ENCODE results near the gene ACTA2. TPM values are rescaled to one million over a fixed set of nuclear protein-coding genes. Genes with fewer than 3 reads are reported as not detected.

Gene ACTA2
- polyA plus RNA-seq, 1 of the 3 experiments (the other 2 are of a cell fraction), result 130 TPM

DNA sequence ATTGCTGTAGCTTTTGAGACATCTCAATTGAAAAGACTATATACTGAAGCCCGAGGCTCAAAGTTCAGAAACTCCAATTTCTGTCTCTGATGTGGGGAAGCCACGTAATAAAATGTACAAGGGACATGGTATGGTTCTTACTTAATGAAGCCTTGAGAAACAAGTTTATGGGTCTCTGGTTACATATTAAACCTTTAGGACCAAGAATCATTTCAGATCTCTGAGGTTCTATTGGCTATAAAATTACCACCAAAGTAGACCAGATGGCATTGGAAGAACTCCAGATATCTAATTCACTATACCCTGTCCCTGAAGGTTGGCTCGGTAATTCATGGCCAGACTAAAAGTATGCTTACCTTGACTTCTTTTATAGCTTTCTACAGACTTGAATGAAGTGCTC is 48.9 kb downstream of the ACTA2 start:
- ChIA-PET CTCF (interaction anchor here (1.5 kb wide), 1 partner anchor 31 kb away, joined by 3 read pairs; no protein-coding TSS in a partner anchor), POLR2A (no interaction called here)
- Histone ChIP-seq H2AFZ (ENCODE audit: low read depth) (no peak overlapping the region), H3K27ac (ENCODE audit: low read depth in 2 of 2, low read length in 1 of 2) (no peak overlapping the region), H3K4me3 (ENCODE audit: low read depth in 2 of 2, low read length in 1 of 2) (no peak overlapping the region), H3K4me1 (ENCODE audit: control insufficient read depth in 1 of 2, insufficient read depth in 2 of 2, low read depth in 1 of 2, low read length in 1 of 2) (peaks cover 2 to 19% of the 10 kb centered on the region in 2 experiments; a peak in 3 of 4 replicates), H3K9me3 (no peaks in the 10 kb centered on the region), H4K20me1 (ENCODE audit: insufficient read depth) (no peaks in the 10 kb centered on the region), H3K4me2 (no peak overlapping the region), H3K79me2 (ENCODE audit: insufficient read depth) (peaks cover 20% of the 10 kb centered on the region), H3K36me3 (replicated peaks in 1 of 2; ENCODE audit: control insufficient read depth in 1 of 2, insufficient read depth in 2 of 2, low read length in 1 of 2) (peaks cover 50 to 61% of the 10 kb centered on the region in 2 experiments), H3K27me3 (ENCODE audit: insufficient read depth) (no peaks in the 10 kb centered on the region), H3K9me2 (no peaks in the 10 kb centered on the region), H3K9ac (no peak overlapping the region), H3F3A (replicated peaks; ENCODE audit: insufficient read depth) (peaks cover 27% of the 10 kb centered on the region)
- 81% methylated on average over 3 of the region's 3 CpGs for WGBS (ENCODE audit: low lambda C conversion rate)
- DNase-seq, result no peak
- TF ChIP-seq FOXJ3 (CRISPR knock-in tag; IDR thresholded peaks at IDR 0.05) (no peak), GABPA (IDR thresholded peaks at IDR 0.05; ENCODE audit: low read depth) (no peak), NFIC (IDR thresholded peaks at IDR 0.05; ENCODE audit: borderline replicate concordance) (no peak)
- TF ChIP-seq, protein P1, sequence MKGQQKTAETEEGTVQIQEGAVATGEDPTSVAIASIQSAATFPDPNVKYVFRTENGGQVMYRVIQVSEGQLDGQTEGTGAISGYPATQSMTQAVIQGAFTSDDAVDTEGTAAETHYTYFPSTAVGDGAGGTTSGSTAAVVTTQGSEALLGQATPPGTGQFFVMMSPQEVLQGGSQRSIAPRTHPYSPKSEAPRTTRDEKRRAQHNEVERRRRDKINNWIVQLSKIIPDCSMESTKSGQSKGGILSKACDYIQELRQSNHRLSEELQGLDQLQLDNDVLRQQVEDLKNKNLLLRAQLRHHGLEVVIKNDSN (IDR thresholded peaks at IDR 0.05; ENCODE audit: borderline replicate concordance, low read depth), result no peak

DNA sequence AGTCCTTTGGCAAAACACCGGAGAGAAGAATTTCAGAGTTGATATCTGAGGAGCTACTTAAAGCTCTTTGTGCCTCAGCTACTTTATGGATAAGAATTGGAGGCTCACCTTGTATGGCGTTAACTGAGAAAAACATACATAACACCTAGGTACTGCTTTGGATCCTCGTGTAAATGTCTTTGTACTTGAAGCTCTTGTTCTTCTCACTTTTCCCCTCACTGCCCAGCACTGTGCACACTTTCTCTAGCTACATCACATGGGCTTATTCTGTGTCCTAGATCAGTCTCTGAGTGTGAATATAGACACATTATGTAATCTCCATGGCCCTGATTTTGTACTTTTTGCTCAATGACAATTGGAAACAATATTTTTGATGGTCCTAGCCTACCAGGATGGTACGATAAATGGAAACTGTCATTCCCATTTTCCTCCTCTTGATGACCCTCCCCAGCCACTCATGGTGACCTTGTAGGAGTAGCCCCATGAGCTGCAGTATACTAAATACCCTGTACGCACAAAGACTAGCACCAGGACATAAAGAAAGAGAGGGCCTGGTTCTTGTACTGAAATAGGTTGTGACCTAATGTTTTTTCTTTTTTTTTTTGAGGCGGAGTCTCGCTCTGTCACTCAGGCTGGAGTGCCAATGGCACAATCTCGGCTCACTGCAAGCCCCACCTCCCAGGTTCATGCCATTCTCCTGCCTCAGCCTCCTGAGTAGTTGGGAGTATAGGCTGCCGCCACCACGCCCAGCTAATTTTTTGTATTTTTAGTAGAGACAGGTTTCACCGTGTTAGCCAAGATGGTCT is 50.4 kb downstream of the ACTA2 start:
- DNase-seq, result no peak
- H3K9me2 ChIP-seq, result no peaks in the 10 kb centered on the region
- no peak overlapping the region for H3K9ac ChIP-seq
- no peaks in the 10 kb centered on the region for H3K9me3 ChIP-seq
- peaks cover 11 to 30% of the 10 kb centered on the region in 2 experiments; a peak in 3 of 4 replicates for H3K4me1 ChIP-seq (ENCODE audit: control insufficient read depth in 1 of 2, insufficient read depth in 2 of 2, low read depth in 1 of 2, low read length in 1 of 2)
- no peaks in the 10 kb centered on the region for H3K27me3 ChIP-seq (ENCODE audit: insufficient read depth)
- CTCF ChIA-PET, result interaction anchor here (1.2 to 1.5 kb wide), 4 partner anchors 10 to 32 kb away, joined by 3 to 4 read pairs (median 3); no protein-coding TSS in a partner anchor
- H3K36me3 ChIP-seq (replicated peaks in 1 of 2; ENCODE audit: control insufficient read depth in 1 of 2, insufficient read depth in 2 of 2, low read length in 1 of 2), result peaks cover 40 to 46% of the 10 kb centered on the region in 2 experiments
- no peak overlapping the region for H2AFZ ChIP-seq (ENCODE audit: low read depth)
- WGBS (ENCODE audit: low lambda C conversion rate), result 90% methylated on average over 11 of the region's 11 CpGs
- peak overlapping the region; percentile 19 to 69 for H3K27ac ChIP-seq (ENCODE audit: low read depth in 2 of 2, low read length in 1 of 2)
- peaks cover 27% of the 10 kb centered on the region for H3F3A ChIP-seq (replicated peaks; ENCODE audit: insufficient read depth)
- 0 out of 2 replicates have a peak overlapping the region, but pooled peaks have one; percentile 3 for H3K4me2 ChIP-seq
- TF ChIP-seq TCF12 (IDR thresholded peaks at IDR 0.05) (no peak), MEF2A (IDR thresholded peaks at IDR 0.05; ENCODE audit: borderline replicate concordance, low read depth) (no peak)
- no peaks in the 10 kb centered on the region for H4K20me1 ChIP-seq (ENCODE audit: insufficient read depth)
- POLR2A ChIA-PET, result no interaction called here
- no peak overlapping the region for H3K4me3 ChIP-seq (ENCODE audit: low read depth in 2 of 2, low read length in 1 of 2)
- peaks cover 34% of the 10 kb centered on the region for H3K79me2 ChIP-seq (ENCODE audit: insufficient read depth)

DNA sequence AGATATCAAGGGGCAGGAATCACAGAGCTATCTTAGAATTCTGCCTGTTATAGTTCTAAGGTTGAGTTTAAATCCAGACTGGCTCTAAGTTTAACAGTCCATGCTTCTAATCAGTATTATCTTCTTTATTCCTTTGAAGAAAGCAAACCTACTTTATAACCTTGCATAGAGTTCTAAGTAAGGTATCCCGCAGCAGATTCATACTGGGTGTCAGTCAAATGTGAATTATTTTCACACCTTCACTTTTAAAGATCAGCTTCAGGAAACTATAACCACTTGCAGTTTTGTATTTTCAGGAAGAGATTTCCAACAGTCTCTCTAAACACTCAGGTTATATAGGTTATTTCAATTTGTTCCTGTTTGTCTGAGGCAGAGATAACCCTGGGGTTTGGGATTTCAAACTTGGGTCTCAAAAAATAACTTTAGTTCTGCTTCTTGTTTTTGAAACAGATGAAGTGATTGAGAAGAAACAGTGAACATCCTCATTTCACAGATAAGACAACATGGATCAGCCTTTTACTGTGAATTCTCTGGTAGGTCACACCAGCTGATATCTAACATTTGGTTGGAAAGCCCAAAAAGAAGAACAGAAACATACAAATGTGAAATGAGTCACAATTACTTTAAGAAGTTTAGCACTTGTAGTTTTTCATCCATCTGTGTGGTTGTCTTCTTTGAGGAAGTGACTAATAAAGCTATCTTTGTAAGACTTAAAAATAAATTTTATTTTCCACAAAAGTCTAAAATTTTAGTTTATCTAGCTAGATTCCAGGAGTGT is 51.2 kb downstream of the ACTA2 start:
- H3K9me3 ChIP-seq, result no peaks in the 10 kb centered on the region
- H3K4me2 ChIP-seq, result 0 out of 2 replicates have a peak overlapping the region, but pooled peaks have one; percentile 3
- no peaks in the 10 kb centered on the region for H3K27me3 ChIP-seq (ENCODE audit: insufficient read depth)
- peaks cover 38% of the 10 kb centered on the region for H3K79me2 ChIP-seq (ENCODE audit: insufficient read depth)
- H2AFZ ChIP-seq (ENCODE audit: low read depth), result no peak overlapping the region
- no peak overlapping the region for H3K4me3 ChIP-seq (ENCODE audit: low read depth in 2 of 2, low read length in 1 of 2)
- no peaks in the 10 kb centered on the region for H3K9me2 ChIP-seq
- no peak for DNase-seq
- peak overlapping the region; percentile 39 to 69; a peak in 3 of 4 replicates for H3K27ac ChIP-seq (ENCODE audit: low read depth in 2 of 2, low read length in 1 of 2)
- H4K20me1 ChIP-seq (ENCODE audit: insufficient read depth), result no peaks in the 10 kb centered on the region
- ChIA-PET CTCF (interaction anchor here (1.2 to 1.4 kb wide), 4 partner anchors 11 to 31 kb away, joined by 3 to 6 read pairs (median 4); no protein-coding TSS in a partner anchor), POLR2A (no interaction called here)
- 94% methylated on average over 1 of the region's 1 CpG for WGBS (ENCODE audit: low lambda C conversion rate)
- no peak overlapping the region for H3K9ac ChIP-seq
- peaks cover 27% of the 10 kb centered on the region for H3F3A ChIP-seq (replicated peaks; ENCODE audit: insufficient read depth)
- H3K36me3 ChIP-seq (replicated peaks in 1 of 2; ENCODE audit: control insufficient read depth in 1 of 2, insufficient read depth in 2 of 2, low read length in 1 of 2), result peaks cover 32 to 46% of the 10 kb centered on the region in 2 experiments
- H3K4me1 ChIP-seq (ENCODE audit: control insufficient read depth in 1 of 2, insufficient read depth in 2 of 2, low read depth in 1 of 2, low read length in 1 of 2), result peaks cover 15 to 38% of the 10 kb centered on the region in 2 experiments; a peak in 3 of 4 replicates
- TF ChIP-seq EP300 (IDR thresholded peaks at IDR 0.05; ENCODE audit: borderline replicate concordance in 1 of 2, low read depth in 1 of 2, low read length in 1 of 2) (peak in 1 of 2 experiments; percentile 30; a peak in 1 of 4 replicates), MEF2A (IDR thresholded peaks at IDR 0.05; ENCODE audit: borderline replicate concordance, low read depth) (0 out of 2 replicates have a peak, but pooled peaks have one; percentile 28), JUND (IDR thresholded peaks at IDR 0.05) (no peak; the same call in 1 of the 2 replicates), GATA2 (CRISPR knock-in tag; IDR thresholded peaks at IDR 0.05) (no peak), RFX5 (IDR thresholded peaks at IDR 0.05; ENCODE audit: low read length) (no peak), FOXJ3 (CRISPR knock-in tag; IDR thresholded peaks at IDR 0.05) (no peak), CHD2 (IDR thresholded peaks at IDR 0.05; ENCODE audit: low read length, partially characterized antibody) (no peak)
- TF ChIP-seq, protein P1 (IDR thresholded peaks at IDR 0.05; ENCODE audit: borderline replicate concordance, low read depth), result no peak
- TF ChIP-seq, protein P2, sequence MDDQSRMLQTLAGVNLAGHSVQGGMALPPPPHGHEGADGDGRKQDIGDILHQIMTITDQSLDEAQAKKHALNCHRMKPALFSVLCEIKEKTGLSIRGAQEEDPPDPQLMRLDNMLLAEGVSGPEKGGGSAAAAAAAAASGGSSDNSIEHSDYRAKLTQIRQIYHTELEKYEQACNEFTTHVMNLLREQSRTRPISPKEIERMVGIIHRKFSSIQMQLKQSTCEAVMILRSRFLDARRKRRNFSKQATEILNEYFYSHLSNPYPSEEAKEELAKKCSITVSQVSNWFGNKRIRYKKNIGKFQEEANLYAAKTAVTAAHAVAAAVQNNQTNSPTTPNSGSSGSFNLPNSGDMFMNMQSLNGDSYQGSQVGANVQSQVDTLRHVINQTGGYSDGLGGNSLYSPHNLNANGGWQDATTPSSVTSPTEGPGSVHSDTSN (IDR thresholded peaks at IDR 0.05), result peak; percentile 57; the same call in 1 of the 2 replicates
- TF ChIP-seq, protein P3, sequence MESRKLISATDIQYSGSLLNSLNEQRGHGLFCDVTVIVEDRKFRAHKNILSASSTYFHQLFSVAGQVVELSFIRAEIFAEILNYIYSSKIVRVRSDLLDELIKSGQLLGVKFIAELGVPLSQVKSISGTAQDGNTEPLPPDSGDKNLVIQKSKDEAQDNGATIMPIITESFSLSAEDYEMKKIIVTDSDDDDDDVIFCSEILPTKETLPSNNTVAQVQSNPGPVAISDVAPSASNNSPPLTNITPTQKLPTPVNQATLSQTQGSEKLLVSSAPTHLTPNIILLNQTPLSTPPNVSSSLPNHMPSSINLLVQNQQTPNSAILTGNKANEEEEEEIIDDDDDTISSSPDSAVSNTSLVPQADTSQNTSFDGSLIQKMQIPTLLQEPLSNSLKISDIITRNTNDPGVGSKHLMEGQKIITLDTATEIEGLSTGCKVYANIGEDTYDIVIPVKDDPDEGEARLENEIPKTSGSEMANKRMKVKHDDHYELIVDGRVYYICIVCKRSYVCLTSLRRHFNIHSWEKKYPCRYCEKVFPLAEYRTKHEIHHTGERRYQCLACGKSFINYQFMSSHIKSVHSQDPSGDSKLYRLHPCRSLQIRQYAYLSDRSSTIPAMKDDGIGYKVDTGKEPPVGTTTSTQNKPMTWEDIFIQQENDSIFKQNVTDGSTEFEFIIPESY (IDR thresholded peaks at IDR 0.05; ENCODE audit: borderline replicate concordance, low read depth), result no peak

All from SK-N-SH (cell line).